SU-DHL-6 (cell line): ENCODE data around the gene MARK2.

ENCODE experiments used
- EZH2phosphoT487 ChIP-seq: fragments of 200-600 bp; sonication (generic), shearing (Covaris generic); conservative IDR thresholded peaks from 2 replicates; pipeline ENCODE4 v1.6.1; 2018; ENCODE audit warnings: mild to moderate bottlenecking, antibody characterized with exemption, low read length, moderate library complexity, mixed read lengths
- TF ChIP-seq, protein P1 (sequence below): fragments of 200-600 bp; sonication (generic); IDR thresholded peaks from one replicate; pipeline ENCODE4 v1.5.1; 2017; ENCODE audit warnings: antibody characterized with exemption, mild to moderate bottlenecking, low read length, moderate library complexity; ENCODE audit not compliant: insufficient read depth, poor library complexity, severe bottlenecking

DNA sequence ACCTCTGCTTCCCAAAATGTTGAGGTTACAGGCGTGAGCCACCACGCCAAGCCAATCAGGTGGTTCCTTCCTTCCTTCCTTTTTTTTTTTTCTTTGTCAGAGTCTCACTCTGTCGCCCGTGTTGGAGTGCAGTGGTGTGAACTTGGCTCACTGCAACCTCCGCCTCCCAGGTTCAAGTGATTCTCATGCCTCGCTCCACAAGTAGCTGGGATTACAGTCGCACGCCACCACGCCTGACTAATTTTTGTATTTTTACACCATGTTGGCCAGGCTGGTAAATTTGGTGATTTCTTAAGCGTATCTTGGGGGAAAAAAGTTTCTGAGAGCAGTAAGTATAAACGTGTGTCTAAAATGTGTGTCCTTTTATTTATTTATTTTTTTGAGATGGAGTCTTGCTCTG lies 43.8 kb upstream of the MARK2 start:
- TF ChIP-seq EZH2phosphoT487 = no peak
- TF ChIP-seq, protein P1, sequence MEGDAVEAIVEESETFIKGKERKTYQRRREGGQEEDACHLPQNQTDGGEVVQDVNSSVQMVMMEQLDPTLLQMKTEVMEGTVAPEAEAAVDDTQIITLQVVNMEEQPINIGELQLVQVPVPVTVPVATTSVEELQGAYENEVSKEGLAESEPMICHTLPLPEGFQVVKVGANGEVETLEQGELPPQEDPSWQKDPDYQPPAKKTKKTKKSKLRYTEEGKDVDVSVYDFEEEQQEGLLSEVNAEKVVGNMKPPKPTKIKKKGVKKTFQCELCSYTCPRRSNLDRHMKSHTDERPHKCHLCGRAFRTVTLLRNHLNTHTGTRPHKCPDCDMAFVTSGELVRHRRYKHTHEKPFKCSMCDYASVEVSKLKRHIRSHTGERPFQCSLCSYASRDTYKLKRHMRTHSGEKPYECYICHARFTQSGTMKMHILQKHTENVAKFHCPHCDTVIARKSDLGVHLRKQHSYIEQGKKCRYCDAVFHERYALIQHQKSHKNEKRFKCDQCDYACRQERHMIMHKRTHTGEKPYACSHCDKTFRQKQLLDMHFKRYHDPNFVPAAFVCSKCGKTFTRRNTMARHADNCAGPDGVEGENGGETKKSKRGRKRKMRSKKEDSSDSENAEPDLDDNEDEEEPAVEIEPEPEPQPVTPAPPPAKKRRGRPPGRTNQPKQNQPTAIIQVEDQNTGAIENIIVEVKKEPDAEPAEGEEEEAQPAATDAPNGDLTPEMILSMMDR = no peak
